HCT116 (cell line): ENCODE results near the gene PLAAT3. TPM values are rescaled to one million over a fixed set of nuclear protein-coding genes. Genes with fewer than 3 reads are reported as not detected.

Source experiments
- ATAC-seq: fragments of 200-7000 bp; cut with Tn5 transposase; 2 replicates; pipeline ENCODE4 v1.9.1; 2020; ENCODE audit warnings: mild to moderate bottlenecking, moderate library complexity
- BruUV-seq: library from RNA; stranded (reverse); fragments of 400-500 nt; replicated peaks from 2 replicates; lab custom pipeline; 2021; lab: Mats Ljungman, UMichigan
- CTCF ChIA-PET: fragments of 300-600 bp; sonication (Branson Sonifier 250); formaldehyde crosslinking; loops from one replicate; lab custom pipeline; 2021; ENCODE audit warnings: antibody characterized with exemption; lab: Charles Lee
- POLR2A ChIA-PET: fragments of 300-600, 350-600 bp; sonication (Branson Sonifier 250); formaldehyde crosslinking; loops from one replicate; lab custom pipeline; 2021; ENCODE audit warnings: antibody characterized with exemption; lab: Charles Lee
- RAD21 ChIA-PET, 2 experiments: fragments of 300-600 bp; sonication (Branson Sonifier 250); formaldehyde crosslinking; loops; one replicate each; lab custom pipeline; 2023; ENCODE audit warnings: low total read pairs in 2 of 2; ENCODE audit not compliant: uncharacterized antibody in 2 of 2, unreplicated experiment in 2 of 2, low non-redundant PET in 1 of 2; lab: Charles Lee
- DNase-seq: peaks from one replicate; pipeline ENCODE4 v3.0.0-alpha.2; 2010; ENCODE audit warnings: low read depth, low spot score
- H2AFZ ChIP-seq: fragments of 200-600 bp; shearing (Covaris generic), sonication (generic); 2 replicates; pipeline ENCODE4 v1.6.1; 2017; ENCODE audit warnings: low read depth, mixed run types, mixed read lengths, antibody characterized with exemption, low read length; ENCODE audit not compliant: poor library complexity, severe bottlenecking
- H3K27ac ChIP-seq: 2 replicates; pipeline ENCODE4 v1.5.1; 2012; ENCODE audit warnings: low read depth, low read length
- H3K27me3 ChIP-seq: fragments of 200-600 bp; sonication (generic); 2 replicates; pipeline ENCODE4 v1.6.1; 2016; ENCODE audit warnings: mixed run types, low read length, mixed read lengths; ENCODE audit not compliant: insufficient read depth
- H3K36me3 ChIP-seq, 2 experiments: fragments of 200-500 bp in 1 of 2; fragments of 200-600 bp in 1 of 2; sonication (Bioruptor generic) in 1 of 2; sonication (generic) in 1 of 2; 2 replicates each; pipeline versions ENCODE4 v1.5.1 to v1.6.1; 2014 to 2016; ENCODE audit warnings: low read length in 2 of 2, inconsistent platforms in 1 of 2, mixed read lengths in 1 of 2, mixed run types in 1 of 2; ENCODE audit not compliant: insufficient read depth in 2 of 2, control insufficient read depth in 1 of 2
- H3K4me1 ChIP-seq, 2 experiments: fragments of 200-600 bp in 1 of 2; sonication (generic) in 1 of 2; 2 replicates each; pipeline versions ENCODE4 v1.5.1 to v1.6.1; 2012 to 2017; ENCODE audit warnings: low read length in 2 of 2, inconsistent platforms in 1 of 2, mild to moderate bottlenecking in 1 of 2, mixed read lengths in 1 of 2, mixed run types in 1 of 2, moderate library complexity in 1 of 2; ENCODE audit not compliant: insufficient read depth in 2 of 2, control insufficient read depth in 1 of 2
- H3K4me2 ChIP-seq: fragments of 200-600 bp; sonication (generic); 2 replicates; pipeline ENCODE4 v1.6.1; 2017; ENCODE audit warnings: mixed run types, low read length, mixed read lengths
- H3K4me3 ChIP-seq, 2 experiments: fragments of 200-600 bp in 1 of 2; sonication (generic) in 1 of 2; replicated peaks in 1 of 2; 2 replicates each; pipeline ENCODE4 v1.5.1; 2011 to 2016; ENCODE audit warnings: low read length in 2 of 2, control low read depth in 1 of 2, low read depth in 1 of 2, mild to moderate bottlenecking in 1 of 2, mixed read lengths in 1 of 2, mixed run types in 1 of 2
- H3K79me2 ChIP-seq: fragments of 200-600 bp; sonication (generic); 2 replicates; pipeline ENCODE4 v1.6.1; 2017; ENCODE audit warnings: mild to moderate bottlenecking, mixed run types, low read length, moderate library complexity, mixed read lengths; ENCODE audit not compliant: insufficient read depth
- H3K9ac ChIP-seq: fragments of 200-600 bp; sonication (generic); 2 replicates; pipeline ENCODE4 v1.6.1; 2016; ENCODE audit warnings: low read length, mixed read lengths
- H3K9me2 ChIP-seq: fragments of 200-600 bp; sonication (generic), shearing (Covaris generic); 2 replicates; pipeline ENCODE4 v1.6.1; 2017; ENCODE audit warnings: mixed run types, mild to moderate bottlenecking, moderate library complexity; ENCODE audit not compliant: insufficient read depth
- H3K9me3 ChIP-seq, 2 experiments: fragments of 200-500 bp in 1 of 2; fragments of 200-600 bp in 1 of 2; sonication (Bioruptor generic) in 1 of 2; sonication (generic) in 1 of 2; 2 replicates each; pipeline ENCODE4 v1.6.1; 2014 to 2017; ENCODE audit warnings: low read length in 2 of 2, mixed read lengths in 2 of 2, inconsistent platforms in 1 of 2, low read depth in 1 of 2, mild to moderate bottlenecking in 1 of 2, mixed run types in 1 of 2, moderate library complexity in 1 of 2; ENCODE audit not compliant: control insufficient read depth in 1 of 2, insufficient read depth in 1 of 2
- H4K20me1 ChIP-seq: fragments of 200-600 bp; sonication (generic), shearing (Covaris generic); 2 replicates; pipeline ENCODE4 v1.6.1; 2017; ENCODE audit warnings: mixed run types, mild to moderate bottlenecking, moderate library complexity; ENCODE audit not compliant: insufficient read depth
- CBX3 ChIP-seq: IDR thresholded peaks from 2 replicates; pipeline ENCODE4 v1.6.1; 2012; ENCODE audit warnings: low read depth
- CEBPB ChIP-seq: IDR thresholded peaks from 2 replicates; pipeline ENCODE4 v1.6.1; 2012; ENCODE audit warnings: low read depth
- EGR1 ChIP-seq: IDR thresholded peaks from 2 replicates; pipeline ENCODE4 v1.6.1; 2012; ENCODE audit warnings: low read depth
- EZH2 ChIP-seq: fragments of 200-600 bp; sonication (generic); IDR thresholded peaks from 2 replicates; pipeline ENCODE4 v1.6.1; 2017; ENCODE audit warnings: antibody characterized with exemption, mixed run types
- EZH2phosphoT487 ChIP-seq: fragments of 200-600 bp; IDR thresholded peaks from 2 replicates; pipeline ENCODE4 v1.6.1; 2018; ENCODE audit warnings: antibody characterized with exemption, borderline replicate concordance
- JUND ChIP-seq: IDR thresholded peaks from 2 replicates; pipeline ENCODE4 v1.6.1; 2012
- MAX ChIP-seq: IDR thresholded peaks from 2 replicates; pipeline ENCODE4 v1.6.1; 2012
- POLR2A ChIP-seq: IDR thresholded peaks from 2 replicates; pipeline ENCODE4 v1.7.0; 2011; ENCODE audit warnings: borderline replicate concordance; ENCODE audit not compliant: insufficient read depth, insufficient read length; ENCODE audit errors: extremely low read depth
- RAD21 ChIP-seq: IDR thresholded peaks from 2 replicates; pipeline ENCODE4 v1.6.1; 2012; ENCODE audit warnings: low read depth, mild to moderate bottlenecking
- TCF7L2 ChIP-seq: IDR thresholded peaks from 2 replicates; pipeline ENCODE4 v1.7.0; 2011; ENCODE audit warnings: borderline replicate concordance, inconsistent platforms; ENCODE audit not compliant: insufficient read depth, insufficient read length; ENCODE audit errors: extremely low read depth
- ZBTB33 ChIP-seq: IDR thresholded peaks from 2 replicates; pipeline ENCODE4 v1.6.1; 2011; ENCODE audit warnings: mild to moderate bottlenecking, low read length, moderate library complexity; ENCODE audit not compliant: insufficient replicate concordance; ENCODE audit errors: extremely low read depth
- intact Hi-C: fragments of 100-400 bp; cut with micrococcal nuclease; formaldehyde crosslinking; loops from 2 replicates; pipeline ENCODE4 v1.10.0; 2022
- total RNA-seq: library from RNA; stranded (reverse); gene quantifications from one replicate; pipeline ENCODE4 v1.2.1, GENCODE V29; 2021; ENCODE audit not compliant: unreplicated experiment

PLAAT3 gene
- total RNA-seq, 1 experiment from 2014 or later: 31.1 TPM

GRCh38 chr11:63534076-63534475 is 80.2 kb downstream of the PLAAT3 start:
- intact Hi-C loops: no loop called here
- BruUV-seq: no TSS peak
- Histone ChIP-seq H3K4me1 (peaks cover 0 to 8% of the 10 kb centered on the region in 2 experiments; a peak in 2 of 4 replicates), H3K27me3 (no peaks in the 10 kb centered on the region; the same call in 1 of the 2 replicates), H3K27ac (no peak overlapping the region)
- CTCF ChIA-PET: no interaction called here
- TF ChIP-seq POLR2A (no peak), CBX3 (no peak), CEBPB (no peak), MAX (no peak), EZH2 (no peak), ZBTB33 (no peak), EGR1 (no peak), TCF7L2 (no peak), RAD21 (no peak), JUND (no peak), EZH2phosphoT487 (no peak)
- TF ChIP-seq, all 23 proteins: peak for 0
- no peaks in the 10 kb centered on the region for H3K9me3 ChIP-seq
- H3K4me3 ChIP-seq: no peak overlapping the region
- RAD21 ChIA-PET: no interaction called here
- H3K4me2 ChIP-seq: no peak overlapping the region
- POLR2A ChIA-PET: no interaction called here
- no peaks in the 10 kb centered on the region for H3K36me3 ChIP-seq
- H2AFZ ChIP-seq: no peak overlapping the region
- ATAC-seq (no peak), DNase-seq (no peak)
- no peaks in the 10 kb centered on the region for H4K20me1 ChIP-seq
- H3K79me2 ChIP-seq: no peaks in the 10 kb centered on the region
- no peak overlapping the region for H3K9ac ChIP-seq
- H3K9me2 ChIP-seq: no peaks in the 10 kb centered on the region
